ENCODE results near the gene BRS3. TPM values are rescaled to one million over a fixed set of nuclear protein-coding genes. Genes with fewer than 3 reads are reported as not detected.

BRS3 gene
- total and polyA plus RNA-seq, 9 of the 15 experiments (the other 6 are each of a cell fraction or from before 2014, with no cell fraction given), result not detected

DNA sequence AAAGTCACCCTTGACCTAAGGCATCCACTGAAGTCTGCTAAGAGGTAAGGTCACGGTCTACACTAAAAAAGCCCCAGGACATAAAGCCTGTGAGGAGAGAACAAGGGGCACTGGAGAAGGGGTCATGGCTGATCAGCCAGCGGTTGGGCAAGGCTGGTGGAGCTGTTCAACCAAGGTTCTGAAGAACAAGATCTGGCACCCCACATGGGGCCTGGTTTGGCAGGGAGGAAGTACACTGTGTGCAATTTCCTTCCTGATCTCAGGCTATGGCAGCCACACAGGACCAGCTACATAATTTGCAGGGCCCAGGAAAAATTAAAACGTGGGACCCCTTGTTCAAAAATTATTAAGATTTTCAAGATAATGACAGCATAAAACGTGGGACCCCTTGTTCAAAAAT, 14.1 kb upstream of the BRS3 start (continued):
- TF ChIP-seq ZNF407 (IDR thresholded peaks at IDR 0.05; ENCODE audit: low read depth), result no peak
- TF ChIP-seq SREBF1 (IDR thresholded peaks at IDR 0.05; ENCODE audit: borderline replicate concordance, low read depth, low read length), result no peak
- TF ChIP-seq, protein P1, sequence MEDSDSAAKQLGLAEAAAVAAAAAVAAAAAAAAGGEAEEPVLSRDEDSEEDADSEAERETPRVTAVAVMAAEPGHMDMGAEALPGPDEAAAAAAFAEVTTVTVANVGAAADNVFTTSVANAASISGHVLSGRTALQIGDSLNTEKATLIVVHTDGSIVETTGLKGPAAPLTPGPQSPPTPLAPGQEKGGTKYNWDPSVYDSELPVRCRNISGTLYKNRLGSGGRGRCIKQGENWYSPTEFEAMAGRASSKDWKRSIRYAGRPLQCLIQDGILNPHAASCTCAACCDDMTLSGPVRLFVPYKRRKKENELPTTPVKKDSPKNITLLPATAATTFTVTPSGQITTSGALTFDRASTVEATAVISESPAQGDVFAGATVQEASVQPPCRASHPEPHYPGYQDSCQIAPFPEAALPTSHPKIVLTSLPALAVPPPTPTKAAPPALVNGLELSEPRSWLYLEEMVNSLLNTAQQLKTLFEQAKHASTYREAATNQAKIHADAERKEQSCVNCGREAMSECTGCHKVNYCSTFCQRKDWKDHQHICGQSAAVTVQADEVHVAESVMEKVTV (CRISPR knock-in tag; IDR thresholded peaks at IDR 0.05), result no peak
- no peak for TF ChIP-seq ZSCAN29 (IDR thresholded peaks at IDR 0.05)
- no peak for TF ChIP-seq POLR3G (IDR thresholded peaks at IDR 0.05; ENCODE audit: extremely low read depth, insufficient read length, insufficient replicate concordance)
- no peak for TF ChIP-seq CHCHD3 (CRISPR knock-in tag; IDR thresholded peaks at IDR 0.05)
- no peak for TF ChIP-seq ZBTB33 (CRISPR knock-in tag; IDR thresholded peaks at IDR 0.05)
